Karpas-422 (cell line): ENCODE measurements around the gene CCDC57. TPM values are rescaled to one million over a fixed set of nuclear protein-coding genes. Genes with fewer than 3 reads are reported as not detected.
"Not testable (repeated sequence)": the region's sequence is repeated elsewhere in the genome, so short reads cannot be mapped to it uniquely, and the experiment has no call there.

Experiments used
- DNase-seq: peaks from one replicate; pipeline ENCODE4 v3.0.0-alpha.2; 2015
- H2AFZ ChIP-seq: fragments of 200-600 bp; sonication (generic); 2 replicates; pipeline ENCODE4 v1.6.1; 2014; ENCODE audit warnings: antibody characterized with exemption, low read length, mixed read lengths
- H3K27ac ChIP-seq: fragments of 200-600 bp; sonication (generic); 2 replicates; pipeline ENCODE4 v1.5.1; 2014; ENCODE audit warnings: mild to moderate bottlenecking, low read length, moderate library complexity
- H3K27me3 ChIP-seq: fragments of 200-600 bp; sonication (generic); 2 replicates; pipeline ENCODE4 v1.6.1; 2014; ENCODE audit warnings: low read length, mixed read lengths
- H3K36me3 ChIP-seq: fragments of 200-600 bp; sonication (generic); 2 replicates; pipeline ENCODE4 v1.6.1; 2014; ENCODE audit warnings: low read length, mixed read lengths; ENCODE audit not compliant: insufficient read depth
- H3K4me1 ChIP-seq: fragments of 200-600 bp; sonication (generic); 2 replicates; pipeline ENCODE4 v1.6.1; 2014; ENCODE audit warnings: mild to moderate bottlenecking, low read length, mixed read lengths
- H3K4me2 ChIP-seq: fragments of 200-600 bp; sonication (generic); 2 replicates; pipeline ENCODE4 v1.6.1; 2014; ENCODE audit warnings: low read length, low read depth, mild to moderate bottlenecking; ENCODE audit not compliant: poor library complexity, severe bottlenecking
- H3K4me3 ChIP-seq: fragments of 200-600 bp; sonication (generic); 2 replicates; pipeline ENCODE4 v1.5.1; 2014; ENCODE audit warnings: mild to moderate bottlenecking, antibody characterized with exemption, low read length, mixed read lengths
- H3K79me2 ChIP-seq: fragments of 200-600 bp; sonication (generic); 2 replicates; pipeline ENCODE4 v1.6.1; 2014; ENCODE audit warnings: mild to moderate bottlenecking, low read length, mixed read lengths
- H3K9ac ChIP-seq: fragments of 200-600 bp; sonication (generic); 2 replicates; pipeline ENCODE4 v1.6.0; 2014; ENCODE audit warnings: low read length
- H3K9me2 ChIP-seq: fragments of 200-600 bp; sonication (generic), shearing (Covaris generic); replicated peaks from 2 replicates; pipeline ENCODE4 v1.6.0; 2014; ENCODE audit warnings: mild to moderate bottlenecking, low read length, moderate library complexity; ENCODE audit not compliant: insufficient read depth
- H3K9me3 ChIP-seq: fragments of 300-700, 200-600 bp; sonication (generic); 2 replicates; pipeline ENCODE4 v1.6.1; 2014; ENCODE audit warnings: low read length, mixed read lengths
- H4K20me1 ChIP-seq: fragments of 200-600 bp; sonication (generic); 2 replicates; pipeline ENCODE4 v1.6.1; 2014; ENCODE audit warnings: mild to moderate bottlenecking, antibody characterized with exemption, low read length, low read depth; ENCODE audit not compliant: insufficient read depth
- total RNA-seq: library from RNA; depleted of rRNA; stranded (reverse); fragments of >200 nt; shearing (Covaris generic); gene quantifications from 2 replicates; pipeline ENCODE4 v1.2.3, GENCODE V29; 2014; ENCODE audit warnings: low replicate concordance

CCDC57 gene
- total RNA-seq, 1 experiment from 2014 or later = 31.3 TPM

- Histone ChIP-seq H3K9me2 (no peaks in the 10 kb centered on the region), H3K79me2 (no peaks in the 10 kb centered on the region), H3K9me3 (no peaks in the 10 kb centered on the region), H3K27ac (no peak overlapping the region), H3K36me3 (no peaks in the 10 kb centered on the region), H3K27me3 (no peaks in the 10 kb centered on the region), H3K4me3 (no peak overlapping the region), H3K4me1 (no peaks in the 10 kb centered on the region), H2AFZ (no peak overlapping the region), H4K20me1 (no peaks in the 10 kb centered on the region), H3K4me2 (no peak overlapping the region), H3K9ac (no peak overlapping the region)
- DNase-seq = no peak
These were observed 34.0 kb downstream of the CCDC57 start for GRCh38 chr17:82178499-82179261.

- H2AFZ ChIP-seq = no peak overlapping the region
- H3K27me3 ChIP-seq = no peaks in the 10 kb centered on the region
- H3K9ac ChIP-seq = no peak overlapping the region
- H3K9me3 ChIP-seq = no peaks in the 10 kb centered on the region
- no peak overlapping the region for H3K27ac ChIP-seq
- no peaks in the 10 kb centered on the region for H3K9me2 ChIP-seq
- no peak overlapping the region for H3K4me2 ChIP-seq
- no peaks in the 10 kb centered on the region for H3K79me2 ChIP-seq
- no peaks in the 10 kb centered on the region for H3K4me1 ChIP-seq
- no peak for DNase-seq
- no peaks in the 10 kb centered on the region for H3K36me3 ChIP-seq
- no peaks in the 10 kb centered on the region for H4K20me1 ChIP-seq
- H3K4me3 ChIP-seq = no peak overlapping the region
These were observed 34.7 kb downstream of the CCDC57 start for GRCh38 chr17:82177761-82178498.

GRCh38 chr17:82177276-82177675 lies 35.4 kb downstream of the CCDC57 start:
- Histone ChIP-seq H3K4me3 (no peak overlapping the region), H3K36me3 (no peaks in the 10 kb centered on the region), H3K4me2 (no peak overlapping the region), H3K9ac (no peak overlapping the region), H3K27ac (no peak overlapping the region), H3K9me3 (no peaks in the 10 kb centered on the region), H3K9me2 (no peaks in the 10 kb centered on the region), H3K27me3 (no peaks in the 10 kb centered on the region), H2AFZ (no peak overlapping the region), H3K4me1 (no peaks in the 10 kb centered on the region), H3K79me2 (no peaks in the 10 kb centered on the region), H4K20me1 (no peaks in the 10 kb centered on the region)
- no peak for DNase-seq

- Histone ChIP-seq H3K9me2 (no peaks in the 10 kb centered on the region), H3K9ac (no peak overlapping the region), H3K4me2 (no peak overlapping the region), H3K9me3 (no peaks in the 10 kb centered on the region), H3K27ac (no peak overlapping the region), H3K36me3 (no peaks in the 10 kb centered on the region), H4K20me1 (no peaks in the 10 kb centered on the region), H2AFZ (no peak overlapping the region), H3K4me3 (no peak overlapping the region), H3K27me3 (no peaks in the 10 kb centered on the region), H3K4me1 (no peaks in the 10 kb centered on the region), H3K79me2 (no peaks in the 10 kb centered on the region)
- no peak for DNase-seq
These were observed 36.7 kb downstream of the CCDC57 start for GRCh38 chr17:82175951-82176350.

GRCh38 chr17:82175201-82175600 lies 37.4 kb downstream of the CCDC57 start:
- Histone ChIP-seq H3K4me3 (no peak overlapping the region), H3K79me2 (no peaks in the 10 kb centered on the region), H3K9me3 (no peaks in the 10 kb centered on the region), H3K4me2 (no peak overlapping the region), H4K20me1 (no peaks in the 10 kb centered on the region), H3K4me1 (peaks cover 4% of the 10 kb centered on the region), H3K27me3 (no peaks in the 10 kb centered on the region), H2AFZ (no peak overlapping the region), H3K27ac (no peak overlapping the region), H3K36me3 (no peaks in the 10 kb centered on the region), H3K9me2 (no peaks in the 10 kb centered on the region), H3K9ac (no peak overlapping the region)
- no peak for DNase-seq

- H3K4me2 ChIP-seq, H3K9me3 ChIP-seq, H3K4me1 ChIP-seq, H3K9me2 ChIP-seq, H3K79me2 ChIP-seq, H3K4me3 ChIP-seq, H3K27me3 ChIP-seq, H3K27ac ChIP-seq, DNase-seq, H2AFZ ChIP-seq, H4K20me1 ChIP-seq, H3K9ac ChIP-seq, H3K36me3 ChIP-seq: not testable (repeated sequence)
These were observed 38.4 kb downstream of the CCDC57 start for GRCh38 chr17:82174042-82174857.

GRCh38 chr17:82173351-82174041 lies 39.1 kb downstream of the CCDC57 start:
- DNase-seq = no peak
- Histone ChIP-seq H3K79me2 (no peaks in the 10 kb centered on the region), H3K4me1 (peaks cover 4% of the 10 kb centered on the region), H3K36me3 (no peaks in the 10 kb centered on the region), H3K9me3 (no peaks in the 10 kb centered on the region), H2AFZ (no peak overlapping the region), H3K27me3 (no peaks in the 10 kb centered on the region), H4K20me1 (no peaks in the 10 kb centered on the region), H3K27ac (no peak overlapping the region), H3K9me2 (no peaks in the 10 kb centered on the region), H3K9ac (no peak overlapping the region), H3K4me3 (no peak overlapping the region), H3K4me2 (no peak overlapping the region)
